Measurements from ENCODE around the gene NT5C3B. TPM values are rescaled to one million over a fixed set of nuclear protein-coding genes. Genes with fewer than 3 reads are reported as not detected.
"Not testable (repeated sequence)": the region's sequence is repeated elsewhere in the genome, so short reads cannot be mapped to it uniquely, and the experiment has no call there.

The NT5C3B gene
- total RNA-seq, 1 donor from 2014 or later: 59.9 TPM

- intact Hi-C loops (cut with micrococcal nuclease): no loop called here
- H3K36me3 Mint-ChIP-seq (ENCODE audit: low read depth): no peaks in the 10 kb centered on the region
- no peak overlapping the region for H3K4me3 Mint-ChIP-seq (ENCODE audit: low read depth)
- no peak for DNase-seq (ENCODE audit: low spot score)
- H3K27ac Mint-ChIP-seq: no peak overlapping the region
- peaks cover 15% of the 10 kb centered on the region for H3K4me1 Mint-ChIP-seq (ENCODE audit: low read depth)
- H3K9me3 Mint-ChIP-seq: no peaks in the 10 kb centered on the region
- H3K27me3 Mint-ChIP-seq (ENCODE audit: low read depth): peaks cover 22% of the 10 kb centered on the region
Observed at GRCh38 chr17:41782142-41782541, 53.9 kb downstream of the NT5C3B start.

DNA sequence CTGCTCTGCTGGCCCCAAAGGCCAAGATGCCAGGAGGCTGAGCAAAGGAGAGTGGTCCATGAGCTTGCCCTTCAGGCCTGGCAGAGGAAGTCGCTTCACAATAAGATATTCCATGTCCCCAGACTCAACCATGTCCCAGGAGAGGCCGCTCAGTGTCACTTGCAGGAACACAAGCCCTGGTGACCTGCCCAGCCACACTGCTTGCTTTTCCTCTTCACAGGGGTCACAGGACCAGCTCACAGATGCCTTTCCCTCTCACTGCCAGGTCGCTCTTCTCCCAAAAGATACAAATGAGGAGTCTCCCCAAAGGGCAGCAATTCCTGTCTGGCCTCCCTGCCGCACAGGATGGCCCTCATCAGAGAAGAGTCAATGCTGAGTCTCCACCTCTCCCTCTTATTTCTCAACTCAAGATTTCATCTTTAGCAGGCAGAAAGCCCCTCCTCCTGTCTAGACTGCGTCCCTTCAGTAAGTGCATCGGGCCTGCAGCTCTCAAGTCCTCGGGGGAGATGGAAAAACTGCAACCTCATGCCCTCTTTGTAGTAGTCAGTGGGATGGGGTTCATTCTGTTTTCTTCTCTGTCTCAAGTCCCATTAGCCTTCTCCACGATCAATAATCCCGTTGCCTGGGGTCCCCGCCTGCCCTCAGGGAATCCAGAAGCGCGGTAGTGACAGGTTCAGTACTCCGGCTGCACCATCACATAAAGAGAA, 54.5 kb downstream of the NT5C3B start:
- DNase-seq (ENCODE audit: low spot score): no peak
- Mint-ChIP-seq H3K4me3 (ENCODE audit: low read depth) (no peak overlapping the region), H3K27me3 (ENCODE audit: low read depth) (peaks cover 17% of the 10 kb centered on the region), H3K36me3 (ENCODE audit: low read depth) (no peaks in the 10 kb centered on the region), H3K4me1 (ENCODE audit: low read depth) (peaks cover 11% of the 10 kb centered on the region), H3K27ac (no peak overlapping the region), H3K9me3 (no peaks in the 10 kb centered on the region)
- intact Hi-C loops (cut with micrococcal nuclease): no loop called here

- intact Hi-C loops (cut with micrococcal nuclease): no loop called here
- H3K36me3 Mint-ChIP-seq (ENCODE audit: low read depth): no peaks in the 10 kb centered on the region
- no peak overlapping the region for H3K27ac Mint-ChIP-seq
- H3K27me3 Mint-ChIP-seq (ENCODE audit: low read depth): peaks cover 16% of the 10 kb centered on the region
- no peak overlapping the region for H3K4me3 Mint-ChIP-seq (ENCODE audit: low read depth)
- H3K9me3 Mint-ChIP-seq: no peaks in the 10 kb centered on the region
- DNase-seq (ENCODE audit: low spot score): no peak
- peaks cover 11% of the 10 kb centered on the region for H3K4me1 Mint-ChIP-seq (ENCODE audit: low read depth)
Observed at GRCh38 chr17:41779954-41780353, 56.1 kb downstream of the NT5C3B start.

- no peak for DNase-seq (ENCODE audit: low spot score)
- no peaks in the 10 kb centered on the region for H3K36me3 Mint-ChIP-seq (ENCODE audit: low read depth)
- no peaks in the 10 kb centered on the region for H3K4me1 Mint-ChIP-seq (ENCODE audit: low read depth)
- intact Hi-C loops (cut with micrococcal nuclease): no loop called here
- H3K27ac Mint-ChIP-seq: no peak overlapping the region
- no peaks in the 10 kb centered on the region for H3K9me3 Mint-ChIP-seq
- H3K27me3 Mint-ChIP-seq (ENCODE audit: low read depth): peaks cover 7% of the 10 kb centered on the region
- H3K4me3 Mint-ChIP-seq (ENCODE audit: low read depth): no peak overlapping the region
Observed at GRCh38 chr17:41777574-41778188, 58.4 kb downstream of the NT5C3B start.

DNA sequence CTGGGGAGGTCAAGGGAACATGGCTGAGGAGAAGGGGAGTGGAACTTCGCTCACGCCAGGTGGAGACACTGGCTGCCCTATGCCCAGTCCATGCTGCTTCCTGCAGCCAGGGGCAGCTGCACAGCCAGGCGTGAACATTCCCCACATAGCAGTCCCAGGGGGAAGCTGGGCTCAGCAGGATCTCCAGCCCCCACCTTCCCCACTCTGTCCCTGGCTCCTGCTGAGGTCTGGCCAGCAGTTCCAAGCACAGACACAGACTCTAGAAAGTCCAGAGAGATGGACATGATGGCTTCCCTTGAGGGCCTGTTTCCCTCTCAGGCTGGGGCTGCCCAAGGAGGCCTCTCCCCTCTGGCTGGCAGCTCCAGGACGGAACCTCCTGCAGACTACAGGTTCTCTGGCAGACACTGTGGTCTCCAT, 58.9 kb downstream of the NT5C3B start:
- no peaks in the 10 kb centered on the region for H3K9me3 Mint-ChIP-seq
- no peaks in the 10 kb centered on the region for H3K36me3 Mint-ChIP-seq (ENCODE audit: low read depth)
- no peak for DNase-seq (ENCODE audit: low spot score)
- H3K27ac Mint-ChIP-seq: no peak overlapping the region
- peaks cover 2% of the 10 kb centered on the region for H3K27me3 Mint-ChIP-seq (ENCODE audit: low read depth)
- intact Hi-C loops (cut with micrococcal nuclease): no loop called here
- H3K4me1 Mint-ChIP-seq (ENCODE audit: low read depth): no peaks in the 10 kb centered on the region
- no peak overlapping the region for H3K4me3 Mint-ChIP-seq (ENCODE audit: low read depth)

DNA sequence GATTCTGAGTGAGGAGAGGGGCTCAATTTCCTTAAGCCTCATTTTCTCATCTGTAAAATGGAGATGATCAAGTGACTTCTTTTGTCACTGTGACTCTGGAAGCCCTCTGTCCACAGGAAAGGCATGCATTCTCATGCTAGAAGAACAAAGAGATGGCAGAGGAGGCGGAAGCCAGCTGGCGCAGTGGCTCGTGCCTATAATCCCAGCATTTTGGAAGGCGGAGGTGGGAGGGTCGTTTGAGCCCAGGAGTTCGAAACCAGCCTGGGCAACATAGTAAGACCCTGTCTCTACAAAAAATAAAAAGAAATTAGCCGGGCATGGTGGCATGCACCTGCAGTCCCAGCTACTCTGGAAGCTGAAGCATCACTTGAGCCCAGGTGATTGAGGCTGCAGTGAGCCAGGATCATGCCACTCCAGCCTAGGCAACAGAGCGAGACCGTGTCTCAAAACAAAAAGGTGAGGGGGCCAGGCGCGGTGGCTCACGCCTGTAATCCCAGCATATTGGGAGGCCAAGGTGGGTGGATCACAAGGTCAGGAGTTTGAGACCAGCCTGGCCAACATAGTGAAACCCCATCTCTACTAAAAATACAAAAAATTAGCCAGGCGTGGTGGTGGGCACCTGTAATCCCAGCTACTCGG, 59.7 kb downstream of the NT5C3B start:
- H3K9me3 Mint-ChIP-seq; H3K36me3 Mint-ChIP-seq (ENCODE audit: low read depth); H3K4me1 Mint-ChIP-seq (ENCODE audit: low read depth); H3K27me3 Mint-ChIP-seq (ENCODE audit: low read depth); intact Hi-C loops (cut with micrococcal nuclease); H3K27ac Mint-ChIP-seq; DNase-seq (ENCODE audit: low spot score); H3K4me3 Mint-ChIP-seq (ENCODE audit: low read depth): not testable (repeated sequence)

- Mint-ChIP-seq H3K36me3 (ENCODE audit: low read depth) (no peaks in the 10 kb centered on the region), H3K27me3 (ENCODE audit: low read depth) (no peaks in the 10 kb centered on the region), H3K4me1 (ENCODE audit: low read depth) (no peaks in the 10 kb centered on the region), H3K9me3 (no peaks in the 10 kb centered on the region), H3K4me3 (ENCODE audit: low read depth) (no peak overlapping the region), H3K27ac (no peak overlapping the region)
- DNase-seq (ENCODE audit: low spot score): no peak
- intact Hi-C loops (cut with micrococcal nuclease): no loop called here
Observed at GRCh38 chr17:41775394-41776226, 60.4 kb downstream of the NT5C3B start.

Other genes starting within 250 kb of the NT5C3B start
- not detected in 2 replicates for gene KRT14, start 249.3 kb downstream of the NT5C3B start, total RNA-seq
- gene KRT16, start 223.5 kb downstream of the NT5C3B start, total RNA-seq: not detected in 2 replicates
- not detected in 2 replicates for gene KRT17, start 211.7 kb downstream of the NT5C3B start, total RNA-seq
- 779 and 785 TPM in 2 replicates for gene EIF1, start 147.3 kb downstream of the NT5C3B start, total RNA-seq
- not detected in 2 replicates for gene GAST, start 123.9 kb downstream of the NT5C3B start, total RNA-seq
- 0.11 and 0.23 TPM in 2 replicates for gene HAP1, start 101.6 kb downstream of the NT5C3B start, total RNA-seq
- gene JUP, start 49.5 kb downstream of the NT5C3B start, total RNA-seq: 0.78 and 1.3 TPM in 2 replicates
- 7.8 and 8.6 TPM in 2 replicates for gene P3H4, start 24.3 kb downstream of the NT5C3B start, total RNA-seq
- 1.3 and 1.4 TPM in 2 replicates for gene FKBP10, start 23.2 kb downstream of the NT5C3B start, total RNA-seq
- gene KLHL10, start 1.6 kb upstream of the NT5C3B start, total RNA-seq: 0.16 and 0.23 TPM in 2 replicates
- 44.3 and 46.0 TPM in 2 replicates for gene KLHL11, start 29.2 kb upstream of the NT5C3B start, total RNA-seq
- gene ACLY, start 82.7 kb upstream of the NT5C3B start, total RNA-seq: 223 and 232 TPM in 2 replicates
- 0.50 and 0.85 TPM in 2 replicates for gene ODAD4, start 94.4 kb upstream of the NT5C3B start, total RNA-seq
- 71.8 and 77.3 TPM in 2 replicates for gene CNP, start 130.6 kb upstream of the NT5C3B start, total RNA-seq
- gene DNAJC7, start 181.2 kb upstream of the NT5C3B start, total RNA-seq: 103 and 115 TPM in 2 replicates
- gene NKIRAS2, start 183.9 kb upstream of the NT5C3B start, total RNA-seq: 25.8 and 28.2 TPM in 2 replicates
- 0.05 and 0.21 TPM in 2 replicates for gene C17orf113, start 214.4 kb upstream of the NT5C3B start, total RNA-seq